ENCODE results near the gene FOXK2. TPM values are rescaled to one million over a fixed set of nuclear protein-coding genes. Genes with fewer than 3 reads are reported as not detected.

Gene FOXK2
- total RNA-seq, 1 donor from 2014 or later: 42.5 TPM

DNA sequence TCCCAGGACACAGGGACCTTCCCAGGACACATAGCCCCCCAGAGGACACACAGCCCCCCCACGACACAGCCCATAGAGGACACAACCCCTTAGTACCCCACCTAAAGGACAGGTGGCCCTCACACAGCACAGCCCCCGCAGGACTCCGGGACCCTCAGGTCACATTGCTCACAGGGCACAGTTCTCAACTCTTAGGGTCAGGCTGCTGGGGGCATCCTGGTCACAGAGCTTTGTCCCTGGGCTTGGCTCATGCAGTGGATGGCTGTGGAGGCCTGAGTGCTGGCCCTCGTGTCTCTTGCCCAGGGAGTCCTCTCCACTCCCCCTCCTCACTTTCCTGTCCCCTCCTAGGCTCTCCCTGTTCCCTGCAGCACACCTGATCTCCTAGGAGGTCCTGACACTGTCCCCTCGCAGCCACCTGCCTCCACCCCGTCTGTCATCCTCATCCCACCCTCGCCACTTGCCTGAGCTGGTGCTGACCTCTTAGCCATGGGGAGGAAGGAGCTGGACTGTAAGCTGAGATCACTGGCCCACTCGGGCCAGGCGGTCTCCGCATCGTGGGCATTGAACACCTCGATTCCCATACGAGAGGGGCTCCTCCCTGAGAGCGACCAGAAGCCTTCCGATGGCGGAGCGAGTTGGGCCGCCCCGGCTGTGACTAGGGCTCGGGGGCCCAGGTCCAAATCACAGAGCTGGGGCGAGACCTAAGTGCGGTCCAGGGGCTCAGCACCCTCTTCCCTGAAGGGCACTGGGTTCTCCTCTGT is 130.1 kb downstream of the FOXK2 start:
- DNase-seq (ENCODE audit: low read depth): no peak

GRCh38 chr17:82650723-82651122 is 131.2 kb downstream of the FOXK2 start:
- no peak for DNase-seq (ENCODE audit: low read depth)
- Histone ChIP-seq H3K4me3 (ENCODE audit: low read depth, low read length) (no peak overlapping the region), H3K36me3 (ENCODE audit: control insufficient read depth, insufficient read depth, low read length) (no peaks in the 10 kb centered on the region), H3K27me3 (ENCODE audit: control insufficient read depth, insufficient read depth, low read length) (no peaks in the 10 kb centered on the region)
- TF ChIP-seq, protein P1, sequence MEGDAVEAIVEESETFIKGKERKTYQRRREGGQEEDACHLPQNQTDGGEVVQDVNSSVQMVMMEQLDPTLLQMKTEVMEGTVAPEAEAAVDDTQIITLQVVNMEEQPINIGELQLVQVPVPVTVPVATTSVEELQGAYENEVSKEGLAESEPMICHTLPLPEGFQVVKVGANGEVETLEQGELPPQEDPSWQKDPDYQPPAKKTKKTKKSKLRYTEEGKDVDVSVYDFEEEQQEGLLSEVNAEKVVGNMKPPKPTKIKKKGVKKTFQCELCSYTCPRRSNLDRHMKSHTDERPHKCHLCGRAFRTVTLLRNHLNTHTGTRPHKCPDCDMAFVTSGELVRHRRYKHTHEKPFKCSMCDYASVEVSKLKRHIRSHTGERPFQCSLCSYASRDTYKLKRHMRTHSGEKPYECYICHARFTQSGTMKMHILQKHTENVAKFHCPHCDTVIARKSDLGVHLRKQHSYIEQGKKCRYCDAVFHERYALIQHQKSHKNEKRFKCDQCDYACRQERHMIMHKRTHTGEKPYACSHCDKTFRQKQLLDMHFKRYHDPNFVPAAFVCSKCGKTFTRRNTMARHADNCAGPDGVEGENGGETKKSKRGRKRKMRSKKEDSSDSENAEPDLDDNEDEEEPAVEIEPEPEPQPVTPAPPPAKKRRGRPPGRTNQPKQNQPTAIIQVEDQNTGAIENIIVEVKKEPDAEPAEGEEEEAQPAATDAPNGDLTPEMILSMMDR (IDR thresholded peaks at IDR 0.05; ENCODE audit: insufficient read depth, low read length, poor library complexity, severe bottlenecking): no peak

More for the DNA sequence above, 130.1 kb downstream of the FOXK2 start:
- no peak overlapping the region for H3K4me3 ChIP-seq (ENCODE audit: low read depth, low read length)
- no peaks in the 10 kb centered on the region for H3K36me3 ChIP-seq (ENCODE audit: control insufficient read depth, insufficient read depth, low read length)
- H3K27me3 ChIP-seq (ENCODE audit: control insufficient read depth, insufficient read depth, low read length): no peaks in the 10 kb centered on the region
- TF ChIP-seq, protein P1 (IDR thresholded peaks at IDR 0.05; ENCODE audit: insufficient read depth, low read length, poor library complexity, severe bottlenecking): no peak

DNA sequence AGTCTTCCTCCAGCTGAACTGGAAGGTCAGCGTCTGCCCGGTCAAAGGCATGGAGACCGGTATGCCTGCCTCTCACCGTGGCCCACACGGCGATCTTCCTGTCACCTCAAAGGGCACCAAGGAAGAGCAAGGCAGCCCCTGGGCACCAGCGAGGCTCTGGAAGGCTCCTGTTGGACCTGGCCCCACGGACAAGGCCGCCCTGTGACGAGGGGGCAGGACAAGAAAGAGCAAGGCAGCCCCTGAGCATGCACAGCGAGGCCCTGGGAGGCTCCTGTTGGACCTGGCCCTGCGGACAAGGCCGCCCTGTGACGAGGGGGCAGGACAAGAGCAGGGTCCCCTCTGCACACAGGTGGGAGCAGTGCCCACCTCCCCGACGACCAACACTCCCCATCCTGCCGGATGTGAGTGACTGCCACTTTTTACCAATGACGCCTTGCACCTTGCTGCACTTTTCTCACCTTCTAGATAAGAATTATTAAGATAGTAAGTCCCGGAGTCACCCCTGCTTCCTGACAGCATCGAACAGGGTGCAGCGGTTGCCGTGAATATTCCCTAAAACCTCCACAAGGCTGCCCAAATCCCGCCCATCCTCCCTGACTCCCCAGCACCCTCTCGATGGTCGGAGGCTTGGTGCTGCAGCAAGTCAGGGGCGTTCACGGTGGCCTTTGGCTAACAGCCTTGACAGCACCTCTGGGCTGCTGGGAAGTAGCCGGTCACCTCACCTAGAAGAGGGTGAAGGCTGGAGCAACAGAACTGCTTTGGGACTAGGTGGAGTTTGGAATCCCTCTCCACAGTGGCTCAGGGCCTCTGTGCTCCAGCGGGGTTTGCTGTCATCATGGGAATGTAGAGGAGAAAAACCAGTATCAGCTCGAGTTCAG is 134.4 kb downstream of the FOXK2 start:
- H3K36me3 ChIP-seq (ENCODE audit: control insufficient read depth, insufficient read depth, low read length): no peaks in the 10 kb centered on the region
- TF ChIP-seq, protein P1 (IDR thresholded peaks at IDR 0.05; ENCODE audit: insufficient read depth, low read length, poor library complexity, severe bottlenecking): no peak
- DNase-seq (ENCODE audit: low read depth): no peak
- H3K4me3 ChIP-seq (ENCODE audit: low read depth, low read length): no peak overlapping the region
- no peaks in the 10 kb centered on the region for H3K27me3 ChIP-seq (ENCODE audit: control insufficient read depth, insufficient read depth, low read length)

Other genes with a start within 250 kb of the FOXK2 start
- 55.1 and 61.7 TPM in 2 replicates for gene CSNK1D, start 246.0 kb upstream of the FOXK2 start, total RNA-seq
- gene CD7, start 202.1 kb upstream of the FOXK2 start, total RNA-seq: 0.21 TPM in 1 of 2 replicates, not detected in the other
- gene SECTM1, start 186.0 kb upstream of the FOXK2 start, total RNA-seq: 0.07 TPM in 1 of 2 replicates, not detected in the other
- gene TEX19, start 160.5 kb upstream of the FOXK2 start, total RNA-seq: not detected in 2 replicates
- gene UTS2R, start 148.0 kb upstream of the FOXK2 start, total RNA-seq: not detected in 2 replicates
- 18.5 and 21.6 TPM in 2 replicates for gene HEXD, start 101.4 kb upstream of the FOXK2 start, total RNA-seq
- 29.8 TPM in 2 replicates for gene OGFOD3, start 101.1 kb upstream of the FOXK2 start, total RNA-seq
- gene CYBC1, start 69.0 kb upstream of the FOXK2 start, total RNA-seq: 76.0 and 106 TPM in 2 replicates
- 59.9 and 76.3 TPM in 2 replicates for gene NARF, start 61.0 kb upstream of the FOXK2 start, total RNA-seq
- gene WDR45B, start 128.7 kb downstream of the FOXK2 start, total RNA-seq: 98.2 and 102 TPM in 2 replicates
- gene RAB40B, start 179.0 kb downstream of the FOXK2 start, total RNA-seq: 5.3 and 7.3 TPM in 2 replicates
- gene FN3KRP, start 197.0 kb downstream of the FOXK2 start, total RNA-seq: 22.0 and 25.3 TPM in 2 replicates
- 5.8 and 12.1 TPM in 2 replicates for gene FN3K, start 215.9 kb downstream of the FOXK2 start, total RNA-seq
- 69.6 and 79.6 TPM in 2 replicates for gene TBCD, start 232.3 kb downstream of the FOXK2 start, total RNA-seq

Data from kidney epithelial cell (primary cell).